Central memory CD8-positive, alpha-beta T cell (primary cell): ENCODE results near the gene CRMP1.
"Not testable (repeated sequence)": the region's sequence is repeated elsewhere in the genome, so short reads cannot be mapped to it uniquely, and the experiment has no call there.

ENCODE experiments used
- ATAC-seq: fragments of 150-1000 bp; cut with Tn5 transposase; replicated peaks from 2 replicates; pipeline ENCODE4 v1.10.0; 2022; ENCODE audit warnings: mild to moderate bottlenecking, moderate FRiP score, moderate number of reproducible peaks; ENCODE audit not compliant: poor library complexity, severe bottlenecking; ENCODE audit errors: extremely low read depth
- DNase-seq, 2 donors: peaks; one replicate each; pipeline ENCODE4 v3.0.0; 2021; ENCODE audit warnings: low spot score in 2 of 2
- H3K27ac Mint-ChIP-seq: one replicate; pipeline ENCODE4 v1.8.0; 2022; ENCODE audit warnings: low read depth, mild to moderate bottlenecking, moderate library complexity, mixed read lengths
- H3K27me3 Mint-ChIP-seq: one replicate; pipeline ENCODE4 v1.8.0; 2022; ENCODE audit warnings: mixed read lengths
- H3K36me3 Mint-ChIP-seq: one replicate; pipeline ENCODE4 v1.8.0; 2022; ENCODE audit warnings: mild to moderate bottlenecking, moderate library complexity, mixed read lengths; ENCODE audit not compliant: insufficient read depth
- H3K4me1 Mint-ChIP-seq: one replicate; pipeline ENCODE4 v1.8.0; 2022; ENCODE audit warnings: mixed read lengths
- H3K4me3 Mint-ChIP-seq: one replicate; pipeline ENCODE4 v1.8.0; 2022; ENCODE audit warnings: mild to moderate bottlenecking, moderate library complexity, mixed read lengths
- H3K9me3 Mint-ChIP-seq: one replicate; pipeline ENCODE4 v1.8.0; 2022; ENCODE audit warnings: mixed read lengths

CRMP1 gene

GRCh38 chr4:5815641-5816040 lies 77.2 kb downstream of the CRMP1 start:
- H3K27me3 Mint-ChIP-seq = no peaks in the 10 kb centered on the region
- no peaks in the 10 kb centered on the region for H3K4me1 Mint-ChIP-seq
- no peaks in the 10 kb centered on the region for H3K36me3 Mint-ChIP-seq
- no peak overlapping the region for H3K4me3 Mint-ChIP-seq
- no peak overlapping the region for H3K27ac Mint-ChIP-seq
- no peaks in the 10 kb centered on the region for H3K9me3 Mint-ChIP-seq
- DNase-seq (no peak), ATAC-seq (no peak)

GRCh38 chr4:5814421-5814820 lies 78.5 kb downstream of the CRMP1 start:
- Mint-ChIP-seq H3K9me3 (no peaks in the 10 kb centered on the region), H3K4me3 (no peak overlapping the region), H3K27ac (no peak overlapping the region), H3K4me1 (no peaks in the 10 kb centered on the region), H3K27me3 (no peaks in the 10 kb centered on the region), H3K36me3 (no peaks in the 10 kb centered on the region)
- ATAC-seq (no peak), DNase-seq (no peak)

- DNase-seq = no peak
- H3K9me3 Mint-ChIP-seq = no peaks in the 10 kb centered on the region
- H3K27ac Mint-ChIP-seq = no peak overlapping the region
- ATAC-seq = no peak
- no peaks in the 10 kb centered on the region for H3K4me1 Mint-ChIP-seq
- no peak overlapping the region for H3K4me3 Mint-ChIP-seq
- H3K36me3 Mint-ChIP-seq = no peaks in the 10 kb centered on the region
- no peaks in the 10 kb centered on the region for H3K27me3 Mint-ChIP-seq
These were observed 79.0 kb downstream of the CRMP1 start for GRCh38 chr4:5813882-5814255.

- Mint-ChIP-seq H3K4me1 (no peaks in the 10 kb centered on the region), H3K27ac (no peak overlapping the region), H3K4me3 (no peak overlapping the region), H3K27me3 (no peaks in the 10 kb centered on the region), H3K9me3 (no peaks in the 10 kb centered on the region), H3K36me3 (no peaks in the 10 kb centered on the region)
- DNase-seq (no peak), ATAC-seq (no peak)
These were observed 80.2 kb downstream of the CRMP1 start for GRCh38 chr4:5812506-5813229.

- not testable (repeated sequence) for H3K27ac Mint-ChIP-seq, H3K36me3 Mint-ChIP-seq, H3K27me3 Mint-ChIP-seq, ATAC-seq, H3K4me1 Mint-ChIP-seq, H3K9me3 Mint-ChIP-seq, DNase-seq, H3K4me3 Mint-ChIP-seq
These were observed 80.8 kb downstream of the CRMP1 start for GRCh38 chr4:5812057-5812456.

- Mint-ChIP-seq H3K36me3 (no peaks in the 10 kb centered on the region), H3K27ac (no peak overlapping the region), H3K4me1 (no peaks in the 10 kb centered on the region), H3K9me3 (no peaks in the 10 kb centered on the region), H3K27me3 (no peaks in the 10 kb centered on the region), H3K4me3 (no peak overlapping the region)
- ATAC-seq (no peak), DNase-seq (no peak)
These were observed 82.0 kb downstream of the CRMP1 start for GRCh38 chr4:5810770-5811430.

- Mint-ChIP-seq H3K27ac (no peak overlapping the region), H3K36me3 (no peaks in the 10 kb centered on the region), H3K9me3 (no peaks in the 10 kb centered on the region), H3K4me3 (no peak overlapping the region), H3K4me1 (no peaks in the 10 kb centered on the region), H3K27me3 (no peaks in the 10 kb centered on the region)
- DNase-seq = no peak
- no peak for ATAC-seq
These were observed 82.7 kb downstream of the CRMP1 start for GRCh38 chr4:5810151-5810550.

GRCh38 chr4:5809216-5809776 lies 83.6 kb downstream of the CRMP1 start:
- H3K4me1 Mint-ChIP-seq = no peaks in the 10 kb centered on the region

GRCh38 chr4:5808081-5808741 lies 84.7 kb downstream of the CRMP1 start:
- no peaks in the 10 kb centered on the region for H3K27me3 Mint-ChIP-seq
- H3K36me3 Mint-ChIP-seq = no peaks in the 10 kb centered on the region
- H3K9me3 Mint-ChIP-seq = no peaks in the 10 kb centered on the region
- DNase-seq = no peak
- no peak overlapping the region for H3K27ac Mint-ChIP-seq
- H3K4me3 Mint-ChIP-seq = no peak overlapping the region
- H3K4me1 Mint-ChIP-seq = no peaks in the 10 kb centered on the region
- no peak for ATAC-seq

More at GRCh38 chr4:5809216-5809776, 83.6 kb downstream of the CRMP1 start:
- Mint-ChIP-seq H3K36me3 (no peaks in the 10 kb centered on the region), H3K4me3 (no peak overlapping the region), H3K9me3 (no peaks in the 10 kb centered on the region), H3K27ac (no peak overlapping the region), H3K27me3 (no peaks in the 10 kb centered on the region)
- ATAC-seq (no peak), DNase-seq (no peak)

- Mint-ChIP-seq H3K36me3 (peaks cover 1% of the 10 kb centered on the region), H3K27ac (no peak overlapping the region), H3K9me3 (no peaks in the 10 kb centered on the region), H3K4me1 (no peaks in the 10 kb centered on the region), H3K27me3 (no peaks in the 10 kb centered on the region), H3K4me3 (no peak overlapping the region)
- DNase-seq (no peak), ATAC-seq (no peak)
These were observed 87.6 kb downstream of the CRMP1 start for GRCh38 chr4:5805270-5805669.

GRCh38 chr4:5804656-5805055 lies 88.2 kb downstream of the CRMP1 start:
- DNase-seq (no peak), ATAC-seq (no peak)
- Mint-ChIP-seq H3K4me1 (no peaks in the 10 kb centered on the region), H3K27ac (no peak overlapping the region), H3K36me3 (peaks cover 1% of the 10 kb centered on the region), H3K27me3 (no peaks in the 10 kb centered on the region), H3K9me3 (no peaks in the 10 kb centered on the region), H3K4me3 (no peak overlapping the region)

GRCh38 chr4:5802565-5802964 lies 90.3 kb downstream of the CRMP1 start:
- Mint-ChIP-seq H3K27ac (no peak overlapping the region), H3K9me3 (no peaks in the 10 kb centered on the region), H3K4me3 (no peak overlapping the region), H3K36me3 (peaks cover 3% of the 10 kb centered on the region), H3K4me1 (no peaks in the 10 kb centered on the region), H3K27me3 (no peaks in the 10 kb centered on the region)
- DNase-seq (no peak), ATAC-seq (no peak)

- Mint-ChIP-seq H3K4me3 (no peak overlapping the region), H3K27ac (no peak overlapping the region)
These were observed 91.2 kb downstream of the CRMP1 start for GRCh38 chr4:5801696-5802095.

More at GRCh38 chr4:5801696-5802095, 91.2 kb downstream of the CRMP1 start:
- no peaks in the 10 kb centered on the region for H3K27me3 Mint-ChIP-seq
- no peaks in the 10 kb centered on the region for H3K4me1 Mint-ChIP-seq
- no peak for DNase-seq
- ATAC-seq = no peak
- peaks cover 3% of the 10 kb centered on the region for H3K36me3 Mint-ChIP-seq
- no peaks in the 10 kb centered on the region for H3K9me3 Mint-ChIP-seq
